Measurements from ENCODE around the gene POLE. TPM values are rescaled to one million over a fixed set of nuclear protein-coding genes. Genes with fewer than 3 reads are reported as not detected.
"Not testable (repeated sequence)": the region's sequence is repeated elsewhere in the genome, so short reads cannot be mapped to it uniquely, and the experiment has no call there.

Gene POLE
- total RNA-seq, 3 donors from 2014 or later (not counting 1 experiment from before 2014, with no cell fraction given), result 58.7 to 66.0 (median 65.0) TPM

DNA sequence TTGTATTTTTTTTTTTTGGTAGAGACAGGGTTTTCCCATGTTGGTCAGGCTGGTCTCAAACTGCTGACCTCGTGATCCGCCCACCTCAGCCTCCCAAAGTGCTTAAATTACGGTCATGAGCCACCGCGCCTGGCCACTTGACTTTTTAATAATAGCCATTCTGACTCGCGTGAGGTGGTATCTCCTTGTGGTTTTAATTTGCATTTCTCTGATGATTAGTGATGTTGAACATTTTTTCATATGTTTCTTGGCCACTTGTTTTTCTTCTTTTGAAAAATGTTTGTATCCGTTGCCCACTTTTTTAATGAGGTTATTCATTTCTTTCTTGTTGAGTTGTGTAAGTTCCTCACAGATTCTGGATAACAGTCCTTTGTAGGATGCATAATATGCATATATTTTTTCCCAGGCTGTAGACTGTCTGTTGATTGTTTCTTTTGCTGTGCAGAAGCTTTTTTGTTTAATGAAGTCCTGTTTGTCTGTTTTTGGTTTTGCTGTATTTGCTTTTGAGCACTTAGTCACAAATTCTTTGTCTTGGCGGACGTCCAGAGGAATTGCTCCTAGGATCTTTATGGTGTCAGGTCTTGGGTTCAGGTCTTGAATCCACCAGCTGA, 13.2 kb upstream of the POLE start:
- Histone ChIP-seq H3K4me1 (ENCODE audit: control insufficient read depth, insufficient read depth, low read length) (no peaks in the 10 kb centered on the region), H3K36me3 (ENCODE audit: control insufficient read depth, insufficient read depth, low read length) (no peaks in the 10 kb centered on the region), H3K27me3 (ENCODE audit: control insufficient read depth, insufficient read depth, low read length) (no peaks in the 10 kb centered on the region), H3K4me3 (ENCODE audit: low read length) (no peak overlapping the region), H3K9me3 (ENCODE audit: control insufficient read depth, insufficient read depth, low read length) (no peaks in the 10 kb centered on the region), H3K27ac (ENCODE audit: low read length) (no peak overlapping the region)
- 81% methylated on average over 10 of the region's 10 CpGs for WGBS (ENCODE audit: insufficient coverage)
- Mint-ChIP-seq H3K27ac (no peak overlapping the region), H3K4me1 (peaks cover 0 to 9% of the 10 kb centered on the region in 2 donors), H3K27me3 (ENCODE audit: low read depth in 2 of 2) (no peaks in the 10 kb centered on the region), H3K9me3 (no peaks in the 10 kb centered on the region), H3K36me3 (no peaks in the 10 kb centered on the region), H3K4me3 (no peak overlapping the region)
- ATAC-seq, result no peak
- TF ChIP-seq, protein P1, sequence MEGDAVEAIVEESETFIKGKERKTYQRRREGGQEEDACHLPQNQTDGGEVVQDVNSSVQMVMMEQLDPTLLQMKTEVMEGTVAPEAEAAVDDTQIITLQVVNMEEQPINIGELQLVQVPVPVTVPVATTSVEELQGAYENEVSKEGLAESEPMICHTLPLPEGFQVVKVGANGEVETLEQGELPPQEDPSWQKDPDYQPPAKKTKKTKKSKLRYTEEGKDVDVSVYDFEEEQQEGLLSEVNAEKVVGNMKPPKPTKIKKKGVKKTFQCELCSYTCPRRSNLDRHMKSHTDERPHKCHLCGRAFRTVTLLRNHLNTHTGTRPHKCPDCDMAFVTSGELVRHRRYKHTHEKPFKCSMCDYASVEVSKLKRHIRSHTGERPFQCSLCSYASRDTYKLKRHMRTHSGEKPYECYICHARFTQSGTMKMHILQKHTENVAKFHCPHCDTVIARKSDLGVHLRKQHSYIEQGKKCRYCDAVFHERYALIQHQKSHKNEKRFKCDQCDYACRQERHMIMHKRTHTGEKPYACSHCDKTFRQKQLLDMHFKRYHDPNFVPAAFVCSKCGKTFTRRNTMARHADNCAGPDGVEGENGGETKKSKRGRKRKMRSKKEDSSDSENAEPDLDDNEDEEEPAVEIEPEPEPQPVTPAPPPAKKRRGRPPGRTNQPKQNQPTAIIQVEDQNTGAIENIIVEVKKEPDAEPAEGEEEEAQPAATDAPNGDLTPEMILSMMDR (IDR thresholded peaks at IDR 0.05), result no peak
- intact Hi-C loops (cut with micrococcal nuclease), result no loop called here
- DNase-seq, result no peak

DNA sequence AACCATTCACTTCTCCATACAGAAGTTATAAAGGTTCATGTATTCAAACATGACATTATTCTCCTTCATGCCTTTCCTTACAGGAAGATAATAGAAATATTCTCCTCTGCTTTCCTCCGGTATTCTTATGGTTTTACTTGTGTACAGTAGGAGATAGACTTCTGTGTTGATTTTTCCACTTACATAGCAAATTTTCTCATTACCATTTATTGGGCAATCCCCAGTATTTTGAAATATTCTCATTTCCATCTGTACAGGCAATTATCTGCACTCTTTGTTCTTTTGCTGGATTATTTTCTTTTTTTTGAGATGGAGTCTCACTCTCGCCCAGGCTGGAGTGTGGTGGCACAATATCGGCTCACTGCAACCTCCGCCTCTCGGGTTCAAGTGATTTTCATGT, 11.2 kb upstream of the POLE start:
- Histone ChIP-seq H3K9me3 (ENCODE audit: control insufficient read depth, insufficient read depth, low read length) (no peaks in the 10 kb centered on the region), H3K27me3 (ENCODE audit: control insufficient read depth, insufficient read depth, low read length) (no peaks in the 10 kb centered on the region), H3K36me3 (ENCODE audit: control insufficient read depth, insufficient read depth, low read length) (no peaks in the 10 kb centered on the region), H3K4me1 (ENCODE audit: control insufficient read depth, insufficient read depth, low read length) (no peaks in the 10 kb centered on the region), H3K4me3 (ENCODE audit: low read length) (no peak overlapping the region), H3K27ac (ENCODE audit: low read length) (no peak overlapping the region)
- Mint-ChIP-seq H3K27ac (no peak overlapping the region), H3K4me1 (peaks cover 0 to 3% of the 10 kb centered on the region in 2 donors), H3K27me3 (ENCODE audit: low read depth in 2 of 2) (no peaks in the 10 kb centered on the region), H3K36me3 (no peaks in the 10 kb centered on the region), H3K4me3 (no peak overlapping the region), H3K9me3 (no peaks in the 10 kb centered on the region)
- no peak for DNase-seq
- no peak for ATAC-seq
- WGBS (ENCODE audit: insufficient coverage), result 99% methylated on average over 4 of the region's 5 CpGs
- intact Hi-C loops (cut with micrococcal nuclease), result no loop called here
- TF ChIP-seq, protein P1 (IDR thresholded peaks at IDR 0.05), result no peak

DNA sequence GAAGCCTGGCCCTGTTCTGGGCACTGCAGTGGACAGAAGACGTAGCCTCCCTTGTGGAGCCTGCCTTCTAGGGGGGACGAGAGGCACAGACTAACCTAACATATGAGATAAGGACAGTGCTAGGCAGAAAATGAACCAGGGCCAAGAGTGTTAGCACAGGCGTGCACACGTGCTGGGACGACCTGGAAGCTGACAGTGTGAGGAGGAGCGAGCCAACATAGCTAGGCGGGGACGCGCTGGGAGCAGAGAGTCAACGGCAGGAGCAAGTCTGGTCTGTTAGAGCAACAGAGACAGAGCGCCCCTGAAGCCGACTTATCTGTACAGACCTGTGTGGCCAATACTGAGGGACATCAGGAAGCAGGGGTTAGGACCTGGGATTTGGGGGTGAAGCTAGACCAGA, 8.3 kb upstream of the POLE start:
- no peaks in the 10 kb centered on the region for H3K27me3 ChIP-seq (ENCODE audit: control insufficient read depth, insufficient read depth, low read length)
- no peak overlapping the region for H3K4me3 ChIP-seq (ENCODE audit: low read length)
- intact Hi-C loops (cut with micrococcal nuclease), result no loop called here
- ATAC-seq (no peak), DNase-seq (no peak)
- no peaks in the 10 kb centered on the region for H3K9me3 ChIP-seq (ENCODE audit: control insufficient read depth, insufficient read depth, low read length)
- no peaks in the 10 kb centered on the region for H3K27me3 Mint-ChIP-seq (ENCODE audit: low read depth in 2 of 2)
- H3K4me1 ChIP-seq (ENCODE audit: control insufficient read depth, insufficient read depth, low read length), result no peaks in the 10 kb centered on the region
- H3K27ac Mint-ChIP-seq, result no peak overlapping the region
- WGBS (ENCODE audit: insufficient coverage), result 97% methylated on average over 12 of the region's 12 CpGs
- TF ChIP-seq, protein P1 (IDR thresholded peaks at IDR 0.05), result no peak
- no peaks in the 10 kb centered on the region for H3K4me1 Mint-ChIP-seq
- no peaks in the 10 kb centered on the region for H3K9me3 Mint-ChIP-seq
- H3K36me3 ChIP-seq (ENCODE audit: control insufficient read depth, insufficient read depth, low read length), result no peaks in the 10 kb centered on the region
- H3K4me3 Mint-ChIP-seq, result no peak overlapping the region
- no peaks in the 10 kb centered on the region for H3K36me3 Mint-ChIP-seq
- H3K27ac ChIP-seq (ENCODE audit: low read length), result no peak overlapping the region

- H3K27me3 Mint-ChIP-seq (ENCODE audit: low read depth in 2 of 2); H3K4me3 Mint-ChIP-seq; H3K27me3 ChIP-seq (ENCODE audit: control insufficient read depth, insufficient read depth, low read length); intact Hi-C loops (cut with micrococcal nuclease); H3K36me3 ChIP-seq (ENCODE audit: control insufficient read depth, insufficient read depth, low read length); H3K9me3 Mint-ChIP-seq; H3K4me3 ChIP-seq (ENCODE audit: low read length); H3K4me1 Mint-ChIP-seq; H3K36me3 Mint-ChIP-seq; ATAC-seq; H3K27ac Mint-ChIP-seq; DNase-seq; H3K9me3 ChIP-seq (ENCODE audit: control insufficient read depth, insufficient read depth, low read length); H3K27ac ChIP-seq (ENCODE audit: low read length); H3K4me1 ChIP-seq (ENCODE audit: control insufficient read depth, insufficient read depth, low read length): not testable (repeated sequence)
- WGBS (ENCODE audit: insufficient coverage), result 96% methylated on average over 3 of the region's 3 CpGs
These were observed 7.7 kb upstream of the POLE start for GRCh38 chr12:132694888-132695287.

DNA sequence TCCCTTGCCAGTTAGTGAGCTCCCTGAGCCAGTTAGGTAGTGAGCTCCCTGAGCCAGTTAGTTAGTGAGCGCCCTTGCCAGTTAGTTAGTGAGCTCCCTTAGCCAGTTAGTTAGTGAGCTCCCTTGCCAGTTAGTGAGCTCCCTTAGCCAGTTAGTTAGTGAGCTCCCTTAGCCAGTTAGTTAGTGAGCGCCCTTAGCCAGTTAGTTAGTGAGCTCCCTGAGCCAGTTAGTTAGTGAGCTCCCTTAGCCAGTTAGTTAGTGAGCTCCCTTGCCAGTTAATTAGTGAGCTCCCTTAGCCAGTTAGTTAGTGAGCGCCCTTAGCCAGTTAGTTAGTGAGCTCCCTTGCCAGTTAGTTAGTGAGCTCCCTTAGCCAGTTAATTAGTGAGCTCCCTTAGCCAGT, 4.9 kb upstream of the POLE start:
- 100% methylated on average over 3 of the region's 3 CpGs for WGBS (ENCODE audit: insufficient coverage)
- not testable (repeated sequence) for H3K27ac Mint-ChIP-seq, H3K4me3 Mint-ChIP-seq

More for the DNA sequence above, 4.9 kb upstream of the POLE start:
- H3K9me3 ChIP-seq (ENCODE audit: control insufficient read depth, insufficient read depth, low read length); intact Hi-C loops (cut with micrococcal nuclease); H3K27me3 Mint-ChIP-seq (ENCODE audit: low read depth in 2 of 2); ATAC-seq; H3K36me3 ChIP-seq (ENCODE audit: control insufficient read depth, insufficient read depth, low read length); DNase-seq; H3K36me3 Mint-ChIP-seq; H3K4me1 Mint-ChIP-seq; H3K4me1 ChIP-seq (ENCODE audit: control insufficient read depth, insufficient read depth, low read length); H3K4me3 ChIP-seq (ENCODE audit: low read length); H3K27ac ChIP-seq (ENCODE audit: low read length); H3K9me3 Mint-ChIP-seq; H3K27me3 ChIP-seq (ENCODE audit: control insufficient read depth, insufficient read depth, low read length): not testable (repeated sequence)
